ENCODE results near the gene CLCF1.

The CLCF1 gene

GRCh38 chr11:67418476-67419281 is 45.3 kb upstream of the CLCF1 start:
- in situ Hi-C loops (cut with MboI; ENCODE audit: low pct_unique_long_range_greater_than_20kb, low sequenced_read_pairs, unreplicated experiment): no loop called here
- no peak for DNase-seq (ENCODE audit: low spot score)
- TF ChIP-seq CTCF (IDR thresholded peaks at IDR 0.05; ENCODE audit: extremely low read depth, insufficient read depth, missing control alignments): no peak

GRCh38 chr11:67417425-67417824 is 44.0 kb upstream of the CLCF1 start:
- no peak for TF ChIP-seq CTCF (IDR thresholded peaks at IDR 0.05; ENCODE audit: extremely low read depth, insufficient read depth, missing control alignments)
- no peak for DNase-seq (ENCODE audit: low spot score)
- in situ Hi-C loops (cut with MboI; ENCODE audit: low pct_unique_long_range_greater_than_20kb, low sequenced_read_pairs, unreplicated experiment): no loop called here

- no peak for DNase-seq (ENCODE audit: low spot score)
- in situ Hi-C loops (cut with MboI; ENCODE audit: low pct_unique_long_range_greater_than_20kb, low sequenced_read_pairs, unreplicated experiment): no loop called here
- no peak for TF ChIP-seq CTCF (IDR thresholded peaks at IDR 0.05; ENCODE audit: extremely low read depth, insufficient read depth, missing control alignments)
Observed at GRCh38 chr11:67416416-67417335, 43.3 kb upstream of the CLCF1 start.

DNA sequence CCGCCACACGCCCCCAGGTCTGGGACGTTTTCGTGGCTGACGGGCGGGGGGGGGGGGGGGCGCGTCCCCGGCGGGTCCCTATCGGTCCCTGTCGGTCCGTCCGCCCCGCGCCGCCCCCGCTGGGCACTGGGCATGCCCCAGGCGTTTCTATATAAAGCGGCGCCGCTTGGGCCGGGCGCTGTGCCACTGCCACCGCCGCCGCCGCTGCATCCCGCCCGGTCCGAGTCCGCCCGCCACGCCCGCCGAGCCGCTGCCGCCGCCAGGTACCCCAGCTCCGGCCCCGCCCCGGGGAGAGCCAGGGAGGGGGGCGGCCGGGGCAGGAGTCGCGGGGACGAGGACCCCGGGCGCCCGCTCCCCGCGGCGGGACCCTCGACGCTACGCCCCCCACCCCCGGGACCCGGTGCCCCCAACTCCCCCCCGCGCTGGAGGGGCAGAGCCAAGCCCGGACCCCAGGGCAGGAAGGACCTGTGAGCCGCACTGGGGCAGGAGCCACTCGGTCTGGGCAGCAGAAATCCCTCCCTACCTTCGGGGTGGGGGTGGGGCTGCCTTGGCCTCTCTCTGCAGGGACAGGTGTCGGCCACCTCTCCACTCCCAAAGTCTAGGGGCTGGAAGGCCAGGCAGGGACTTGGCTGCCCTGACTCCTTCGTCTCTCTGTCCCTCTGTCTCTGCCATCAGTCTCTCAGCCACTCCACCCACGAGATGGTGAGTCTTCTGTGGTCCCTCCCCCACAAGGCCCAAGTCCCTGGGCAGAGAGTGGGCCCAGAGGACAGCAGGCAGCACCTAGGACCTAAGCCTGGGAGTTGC is 42.3 kb upstream of the CLCF1 start, which contains the start of gene CARNS1:
CARNS1 (plus strand) TSS at position 178 of the 804 bp plus-strand sequence; CDS start at position 700, 522 bp downstream.
- TF ChIP-seq CTCF (IDR thresholded peaks at IDR 0.05; ENCODE audit: extremely low read depth, insufficient read depth, missing control alignments): no peak
- in situ Hi-C loops (cut with MboI; ENCODE audit: low pct_unique_long_range_greater_than_20kb, low sequenced_read_pairs, unreplicated experiment): no loop called here
- DNase-seq (ENCODE audit: low spot score): no peak

- TF ChIP-seq CTCF (IDR thresholded peaks at IDR 0.05; ENCODE audit: extremely low read depth, insufficient read depth, missing control alignments): no peak
- no peak for DNase-seq (ENCODE audit: low spot score)
- in situ Hi-C loops (cut with MboI; ENCODE audit: low pct_unique_long_range_greater_than_20kb, low sequenced_read_pairs, unreplicated experiment): no loop called here
Observed at GRCh38 chr11:67413266-67413849, 40.0 kb upstream of the CLCF1 start.

Data from GM13977 (cell line).